Heart left ventricle (tissue), 16 donors: ENCODE measurements around the gene LARP4. TPM values are rescaled to one million over a fixed set of nuclear protein-coding genes. Genes with fewer than 3 reads are reported as not detected.
"Not testable (repeated sequence)": the region's sequence is repeated elsewhere in the genome, so short reads cannot be mapped to it uniquely, and the experiment has no call there.

Source experiments
- ATAC-seq, 4 donors: fragments of 200-7000 bp; cut with Tn5 transposase; one replicate each; pipeline ENCODE4 v1.9.1; 2020 to 2022; ENCODE audit warnings: moderate library complexity in 4 of 4, mild to moderate bottlenecking in 3 of 4, moderate number of reproducible peaks in 1 of 4
- DNase-seq, 5 donors: peaks; one replicate each; pipeline ENCODE4 v3.0.0-alpha.2; 2020
- H3K27ac ChIP-seq, 12 donors: fragments of 200-600 bp; sonication (generic) in 4 of 12; one replicate each; pipeline versions ENCODE4 v1.5.0 to v1.8.0; 2016 to 2022; ENCODE audit warnings: mild to moderate bottlenecking in 2 of 12
- H3K27me3 ChIP-seq, 9 donors: fragments of 200-600 bp; sonication (generic) in 2 of 9; one replicate each; pipeline versions ENCODE4 v1.5.1 to v1.8.0; 2016 to 2022; ENCODE audit warnings: mild to moderate bottlenecking in 3 of 9
- H3K36me3 ChIP-seq, 9 donors: fragments of 200-600 bp; sonication (generic) in 2 of 9; one replicate each; pipeline versions ENCODE4 v1.5.0 to v1.8.0; 2018 to 2022; ENCODE audit warnings: mild to moderate bottlenecking in 2 of 9
- H3K4me1 ChIP-seq, 12 donors: fragments of 200-600 bp; sonication (generic) in 4 of 12; one replicate each; pipeline versions ENCODE4 v1.5.0 to v1.8.0; 2016 to 2022; ENCODE audit warnings: mild to moderate bottlenecking in 3 of 12
- H3K4me3 ChIP-seq, 12 donors: fragments of 200-600 bp; sonication (generic) in 4 of 12; one replicate each; pipeline versions ENCODE4 v1.5.0 to v1.8.0; 2017 to 2022; ENCODE audit warnings: mild to moderate bottlenecking in 9 of 12, moderate library complexity in 4 of 12
- H3K9me3 ChIP-seq, 12 donors: fragments of 200-600 bp; sonication (generic) in 4 of 12; one replicate each; pipeline versions ENCODE4 v1.5.0 to v1.8.0; 2016 to 2022; ENCODE audit warnings: mild to moderate bottlenecking in 1 of 12
- CTCF ChIP-seq, 12 donors: fragments of 200-600 bp; sonication (generic) in 4 of 12; IDR thresholded peaks; one replicate each; pipeline versions ENCODE4 v1.5.0 to v1.8.0; 2018 to 2022; ENCODE audit warnings: antibody characterized with exemption in 12 of 12, mild to moderate bottlenecking in 5 of 12
- POLR2A ChIP-seq, 2 donors: fragments of 450-650 bp; IDR thresholded peaks; one replicate each; pipeline ENCODE4 v1.6.1; 2017; ENCODE audit warnings: antibody characterized with exemption in 2 of 2, mild to moderate bottlenecking in 2 of 2, moderate library complexity in 2 of 2
- WGBS, 4 donors: extraction: QIAGEN DNeasy Blood & Tissue Kit in 2 of 4; methylation state at CpG; one replicate each; pipeline versions ENCODE4 v1.1.5 to v1.1.7; 2013 to 2018; 5-methylcytosine and 5-hydroxymethylcytosine counted together
- intact Hi-C, 10 donors: fragments of 100-400 bp; cut with DNase I; formaldehyde crosslinking; loops; one replicate each; pipeline versions ENCODE4 v1.11.1 to v1.14.2; 2022
- polyA plus RNA-seq, 2 donors: library from polyadenylated mRNA; stranded (reverse); fragments of 200-250 nt; gene quantifications; one replicate each; pipeline ENCODE4 v1.2.3, GENCODE V29; 2013
- total RNA-seq, 9 donors: library from RNA; depleted of rRNA in 2 of 9; stranded (reverse); fragments of >200 nt in 2 of 9; fragmentation: NEBNext Ultra II Directional in 3 of 9; extraction: Animal tissue kit (Norgen Biotek cat#: 25700) in 3 of 9; gene quantifications; one replicate each; pipeline versions ENCODE4 v1.1.0 to v1.2.4, GENCODE V29; 2016 to 2023
- donor health status: ischemic (EF 13 %, LVEDD 7.1; RV severe dilation, severe dysfunction).
- donor health status: healthy with polysubstance abuse.
- donor health status: DM: no; HTN: yes; CAD: no.
- donor health status: DM: no; HTN: no; CAD: no.
- donor health status: ischemic (EF 25% LVEDD 6.9; RV normal size, moderate dysfunction).
- donor health status: ischemic (EF 25% LVEDD 5.7; RV mildly dilated, moderate dysfunction).
- donor health status: healthy.
- donor health status: DM: yes; HTN: yes; CAD: no.
- donor health status: ischemic (EF 35%, LVEDD 5.7; RV mildly dilated, moderate dysfunction).
- donor health status: nonischemic (EF 11% LVEDD 7.7; RV severe dilation, severe dysfunction).
- donor health status: DM: yes; HTN: yes; CAD: no.
- donor health status: PGD.
- donor health status: ischemic (EF 29% LVEDD 5.4; RV normal size, mild dysfunction).
- donor health status: nonischemic (EF 23%, LVEDD 6.1; RV moderate dilation, normal function).

Gene LARP4
- total and polyA plus RNA-seq, 11 donors, result 10.3 to 77.1 (median 50.9) TPM

- H3K9me3 ChIP-seq, result no peaks in the 10 kb centered on the region
- TF ChIP-seq CTCF (IDR thresholded peaks at IDR 0.05) (no peak), POLR2A (IDR thresholded peaks at IDR 0.05) (no peak)
- WGBS, 4 donors, result 39 to 54% (median 43%) methylated on average over 6 of the region's 6 CpGs
- no peaks in the 10 kb centered on the region for H3K27me3 ChIP-seq
- peak overlapping the region in 1 of 12 donors; percentile 23 for H3K27ac ChIP-seq
- DNase-seq (no peak), ATAC-seq (peak in 2 of 4 donors; percentile 31 to 47)
- H3K36me3 ChIP-seq, result peaks cover 0 to 49% (median 32%) of the 10 kb centered on the region in 9 donors
- intact Hi-C loops, result no loop called here
- no peak overlapping the region for H3K4me3 ChIP-seq
- peaks cover 0 to 14% (median 10%) of the 10 kb centered on the region in 12 donors for H3K4me1 ChIP-seq
Observed at GRCh38 chr12:50425589-50426258, 25.0 kb downstream of the LARP4 start.

- DNase-seq, H3K27me3 ChIP-seq, H3K9me3 ChIP-seq, ATAC-seq, H3K4me1 ChIP-seq, H3K4me3 ChIP-seq, intact Hi-C loops, H3K27ac ChIP-seq: not testable (repeated sequence)
- peaks cover 6 to 97% (median 86%) of the 10 kb centered on the region in 9 donors for H3K36me3 ChIP-seq
- 86 to 92% (median 87%) methylated on average over 8 of the region's 8 CpGs for WGBS, 4 donors
Observed at GRCh38 chr12:50431656-50432055, 31.0 kb downstream of the LARP4 start.

GRCh38 chr12:50440288-50440687 is 39.6 kb downstream of the LARP4 start:
- Histone ChIP-seq H3K4me1 (peaks cover 0 to 10% (median 0%) of the 10 kb centered on the region in 12 donors), H3K27me3 (no peaks in the 10 kb centered on the region), H3K36me3 (peaks cover 0 to 100% (median 96%) of the 10 kb centered on the region in 9 donors), H3K4me3 (no peak overlapping the region), H3K27ac (no peak overlapping the region), H3K9me3 (no peaks in the 10 kb centered on the region)
- no peak for ATAC-seq
- TF ChIP-seq POLR2A (IDR thresholded peaks at IDR 0.05) (no peak), CTCF (IDR thresholded peaks at IDR 0.05) (no peak)
- intact Hi-C loops, result no loop called here
- no peak for DNase-seq

- Histone ChIP-seq H3K36me3 (peaks cover 0 to 97% (median 90%) of the 10 kb centered on the region in 9 donors), H3K9me3 (no peaks in the 10 kb centered on the region), H3K4me3 (no peak overlapping the region), H3K27me3 (no peaks in the 10 kb centered on the region), H3K27ac (no peak overlapping the region), H3K4me1 (peaks cover 0 to 4% (median 0%) of the 10 kb centered on the region in 12 donors)
- peak in 1 of 4 donors; percentile 26 for ATAC-seq
- WGBS, 4 donors, result 73 to 82% (median 76%) methylated on average over 7 of the region's 7 CpGs
- intact Hi-C loops, result no loop called here
- no peak for TF ChIP-seq POLR2A (IDR thresholded peaks at IDR 0.05)
- TF ChIP-seq CTCF (IDR thresholded peaks at IDR 0.05), result no peak
- DNase-seq, result no peak
Observed at GRCh38 chr12:50441763-50442162, 41.1 kb downstream of the LARP4 start.
